NCI-H524 treated with DMSO at 0.1 percent for 48 hours (cell line): ENCODE results near the gene ACCS.

Experiments
- DNase-seq: peaks from one replicate; lab custom pipeline; 2025; lab: John Stamatoyannopoulos, UW

Gene ACCS, protein sequence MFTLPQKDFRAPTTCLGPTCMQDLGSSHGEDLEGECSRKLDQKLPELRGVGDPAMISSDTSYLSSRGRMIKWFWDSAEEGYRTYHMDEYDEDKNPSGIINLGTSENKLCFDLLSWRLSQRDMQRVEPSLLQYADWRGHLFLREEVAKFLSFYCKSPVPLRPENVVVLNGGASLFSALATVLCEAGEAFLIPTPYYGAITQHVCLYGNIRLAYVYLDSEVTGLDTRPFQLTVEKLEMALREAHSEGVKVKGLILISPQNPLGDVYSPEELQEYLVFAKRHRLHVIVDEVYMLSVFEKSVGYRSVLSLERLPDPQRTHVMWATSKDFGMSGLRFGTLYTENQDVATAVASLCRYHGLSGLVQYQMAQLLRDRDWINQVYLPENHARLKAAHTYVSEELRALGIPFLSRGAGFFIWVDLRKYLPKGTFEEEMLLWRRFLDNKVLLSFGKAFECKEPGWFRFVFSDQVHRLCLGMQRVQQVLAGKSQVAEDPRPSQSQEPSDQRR

DNA sequence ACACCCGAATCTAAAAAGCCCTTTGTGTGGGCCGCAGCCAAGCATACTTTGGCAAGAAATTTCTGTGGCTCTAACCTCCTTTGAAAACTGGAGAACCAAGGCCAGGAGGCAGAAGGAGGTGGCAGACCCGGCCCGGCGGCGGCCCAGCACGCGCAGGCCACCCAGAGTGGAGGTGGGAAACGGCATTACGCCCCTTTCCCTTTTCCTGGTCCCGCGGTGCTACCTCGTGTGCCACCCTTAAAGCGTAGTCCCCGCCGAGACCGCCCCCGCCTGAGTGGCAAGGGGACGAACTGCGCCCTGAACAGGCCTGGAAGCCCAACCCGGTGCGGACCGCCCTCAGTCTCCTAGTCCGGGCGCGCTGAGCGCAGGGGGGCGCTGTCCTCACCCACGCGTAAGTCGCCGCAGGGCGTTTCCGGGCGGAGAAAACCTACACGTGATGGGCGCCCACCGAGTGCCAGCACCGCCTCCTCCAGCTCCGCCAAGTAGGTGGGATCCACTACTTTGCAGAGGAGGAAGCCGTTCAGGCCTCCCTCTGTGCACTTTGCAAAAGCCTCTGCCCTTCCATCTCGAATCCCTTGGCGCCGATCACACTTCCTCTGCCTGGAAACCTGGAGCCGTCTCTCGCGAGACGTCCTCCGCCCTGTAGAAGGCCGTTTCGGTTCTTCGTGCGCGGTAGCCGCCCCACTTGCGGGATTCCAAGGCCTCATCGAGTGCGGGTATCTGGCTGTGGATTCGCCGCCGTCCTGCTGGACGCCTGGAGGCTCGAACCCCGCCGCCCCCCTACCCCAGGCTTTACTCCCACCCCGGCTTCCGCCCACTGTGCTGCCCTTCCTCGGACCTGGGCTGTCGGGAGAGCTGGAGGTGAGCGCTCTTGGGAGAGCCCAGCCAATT is at the start of gene ACCS:
Gene ACCS (plus strand): TSS at position 430 of the 891 bp plus-strand sequence. CDS start 1,358 bp downstream, outside the sequence.
- no peak for DNase-seq

DNA sequence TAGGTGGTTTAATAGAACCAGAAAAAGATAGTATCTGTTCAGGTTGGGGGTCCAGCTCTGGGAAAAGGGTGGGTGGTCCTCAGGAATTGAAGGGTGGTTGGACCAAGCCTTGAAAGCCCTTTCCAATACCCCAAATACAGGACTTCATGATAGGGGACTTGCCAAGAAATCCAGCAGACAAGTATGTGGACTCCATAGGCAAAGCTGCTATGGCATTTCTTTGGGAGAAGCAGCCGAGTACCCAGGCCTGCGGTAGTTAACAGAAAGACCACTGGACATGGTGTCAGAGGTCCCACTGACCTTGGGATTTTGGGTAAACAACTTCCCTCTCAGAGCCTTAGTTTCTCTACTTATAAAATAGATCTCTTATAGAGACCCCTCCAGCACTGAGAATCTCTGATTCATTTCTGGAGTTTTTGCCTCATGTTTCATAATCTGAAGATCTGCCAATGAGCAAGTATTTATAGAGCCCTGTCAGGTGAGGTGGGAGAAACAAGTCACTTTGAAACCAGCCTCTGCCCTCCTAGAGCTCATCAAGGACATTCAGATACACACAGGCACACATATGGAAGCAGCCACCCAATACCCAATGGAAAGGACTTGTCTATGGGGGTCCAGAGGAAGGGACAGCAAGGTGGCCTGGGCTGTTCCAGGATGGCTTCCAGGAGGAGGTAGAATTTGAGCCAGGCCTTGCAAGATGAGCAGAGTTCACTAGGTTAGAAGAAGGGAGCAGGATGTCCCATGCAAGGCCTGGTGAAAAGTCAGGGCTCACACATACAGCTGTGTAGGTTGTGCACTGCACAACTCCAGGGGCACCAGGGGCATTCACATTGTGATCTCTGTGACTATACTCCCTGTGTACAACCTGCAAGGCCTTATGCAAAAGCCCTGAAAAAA is 49.3 kb upstream of the ACCS start:
- no peak for DNase-seq

DNA sequence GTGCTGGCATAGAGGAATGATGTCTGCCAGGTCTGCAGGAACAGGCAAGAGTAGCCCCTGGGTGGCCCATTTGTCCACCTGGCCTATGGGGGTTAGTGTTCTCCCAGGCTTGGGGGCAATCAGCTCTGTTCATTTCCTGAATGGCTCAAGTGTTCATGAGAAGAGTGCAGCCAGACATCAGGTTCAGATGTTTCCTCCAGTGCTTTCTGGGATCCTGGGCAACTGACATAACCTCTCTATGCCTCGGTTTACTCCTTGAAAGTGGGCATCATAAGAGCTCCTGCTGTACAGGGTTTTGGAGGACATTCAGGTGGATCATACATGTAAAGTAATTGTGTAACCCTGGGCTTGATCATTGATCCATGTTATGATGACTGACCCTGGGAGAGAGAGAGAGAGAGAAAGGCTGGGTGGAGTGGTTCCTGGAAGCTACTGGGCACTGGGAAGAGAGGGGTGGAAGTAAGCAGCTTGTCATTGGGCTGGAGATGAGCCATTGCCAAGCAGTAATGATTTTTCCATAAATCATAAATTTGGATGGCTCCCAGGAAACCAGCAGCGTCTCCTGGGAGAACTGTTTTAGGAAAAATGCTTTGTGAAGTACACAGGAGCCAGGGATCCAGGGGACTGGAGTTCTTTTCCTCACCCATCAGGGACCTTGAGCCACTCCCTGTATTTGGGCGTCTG is 48.5 kb upstream of the ACCS start:
- DNase-seq: no peak

DNA sequence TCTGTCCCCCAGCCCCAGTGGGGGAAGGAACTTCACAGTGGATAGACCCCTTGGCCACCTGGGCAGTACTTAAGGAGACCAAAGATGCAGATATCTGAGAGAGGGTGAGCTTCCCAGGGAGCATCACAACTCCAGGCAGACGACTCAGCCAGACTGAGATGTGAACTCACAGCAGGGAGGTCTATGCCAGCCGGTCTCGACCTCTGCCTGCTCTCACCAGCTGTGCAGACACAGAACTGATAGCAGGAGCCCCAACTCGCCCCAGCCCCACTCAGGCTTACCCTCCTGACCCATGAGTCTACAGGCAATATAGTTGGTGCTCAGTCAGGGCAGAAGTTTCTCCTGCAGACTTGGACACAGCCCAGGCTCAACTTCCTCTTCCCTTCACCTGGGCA is 47.9 kb upstream of the ACCS start:
- DNase-seq: no peak

DNA sequence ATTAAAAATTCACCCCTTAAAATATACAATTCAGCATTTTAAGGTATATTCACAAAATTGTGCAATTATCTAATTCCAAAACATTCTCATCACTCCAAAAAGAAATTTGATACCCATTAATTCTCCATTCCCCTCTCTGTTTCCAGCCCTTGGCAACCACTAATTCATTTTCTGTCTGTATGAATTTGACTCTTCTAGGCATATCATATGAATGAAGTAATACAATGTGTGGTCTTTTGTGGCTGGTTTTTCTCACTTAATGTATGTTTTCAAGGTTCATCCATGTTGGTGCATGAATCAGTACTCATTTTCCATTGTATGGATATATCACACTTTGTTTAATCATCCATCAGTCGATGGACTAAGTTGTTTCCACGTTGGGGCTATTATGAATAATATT is 47.2 kb upstream of the ACCS start:
- no peak for DNase-seq

DNA sequence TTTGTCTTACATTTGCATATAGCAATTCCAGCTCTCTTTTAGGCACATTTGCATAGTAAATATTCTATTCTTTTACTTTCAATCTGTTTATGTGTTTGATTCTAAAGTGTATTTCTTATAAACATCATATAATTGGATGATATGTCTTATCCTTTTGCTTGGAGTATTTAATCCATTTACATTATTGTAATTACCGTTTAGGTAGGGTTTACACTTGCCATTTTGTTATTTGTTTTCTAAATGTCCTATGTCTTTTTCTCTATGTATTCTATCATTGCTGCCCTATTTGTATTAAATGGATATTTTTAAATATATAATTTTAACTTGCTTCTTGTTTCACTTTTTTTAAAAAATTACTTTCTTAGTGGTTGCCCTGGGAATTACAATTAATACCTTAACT is 41.1 kb upstream of the ACCS start:
- no peak for DNase-seq

DNA sequence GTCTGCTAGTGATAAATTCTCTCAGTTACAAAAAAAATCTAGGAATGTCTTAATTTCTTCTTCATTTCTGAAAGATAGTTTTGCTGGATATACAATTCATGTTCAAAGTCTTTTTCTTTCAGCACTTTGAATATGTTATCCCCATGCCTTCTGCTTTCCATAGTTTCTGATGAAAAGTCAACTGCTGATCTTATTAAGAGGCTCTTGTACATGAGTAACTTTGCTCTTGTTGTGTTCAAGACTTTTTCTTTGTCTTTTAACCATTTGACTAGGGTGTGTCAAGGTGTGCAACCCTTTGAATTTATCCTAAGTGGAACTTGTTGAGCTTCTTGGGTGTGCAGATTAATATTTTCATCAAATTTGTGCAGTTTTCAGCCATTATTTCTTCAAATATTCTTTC is 40.3 kb upstream of the ACCS start:
- no peak for DNase-seq

DNA sequence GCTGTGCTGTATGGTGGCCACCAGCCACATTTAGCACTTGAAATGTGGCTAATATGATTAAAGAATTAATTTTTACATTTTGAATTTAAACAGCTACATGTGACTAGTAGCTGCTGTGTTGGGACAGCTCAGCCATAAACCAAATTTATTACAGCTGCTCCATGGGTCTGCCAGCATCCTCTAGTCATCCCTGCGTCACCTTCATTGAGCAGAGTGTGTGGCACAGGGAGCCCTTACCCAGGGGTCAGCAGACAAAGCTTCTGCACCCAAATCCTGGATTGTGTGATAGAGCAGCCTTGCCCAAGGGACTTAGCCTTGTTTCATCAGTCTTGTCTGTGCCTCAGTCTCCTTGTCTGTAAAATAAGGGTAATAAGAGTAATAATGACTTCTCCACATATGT is 37.7 kb upstream of the ACCS start:
- DNase-seq: no peak

DNA sequence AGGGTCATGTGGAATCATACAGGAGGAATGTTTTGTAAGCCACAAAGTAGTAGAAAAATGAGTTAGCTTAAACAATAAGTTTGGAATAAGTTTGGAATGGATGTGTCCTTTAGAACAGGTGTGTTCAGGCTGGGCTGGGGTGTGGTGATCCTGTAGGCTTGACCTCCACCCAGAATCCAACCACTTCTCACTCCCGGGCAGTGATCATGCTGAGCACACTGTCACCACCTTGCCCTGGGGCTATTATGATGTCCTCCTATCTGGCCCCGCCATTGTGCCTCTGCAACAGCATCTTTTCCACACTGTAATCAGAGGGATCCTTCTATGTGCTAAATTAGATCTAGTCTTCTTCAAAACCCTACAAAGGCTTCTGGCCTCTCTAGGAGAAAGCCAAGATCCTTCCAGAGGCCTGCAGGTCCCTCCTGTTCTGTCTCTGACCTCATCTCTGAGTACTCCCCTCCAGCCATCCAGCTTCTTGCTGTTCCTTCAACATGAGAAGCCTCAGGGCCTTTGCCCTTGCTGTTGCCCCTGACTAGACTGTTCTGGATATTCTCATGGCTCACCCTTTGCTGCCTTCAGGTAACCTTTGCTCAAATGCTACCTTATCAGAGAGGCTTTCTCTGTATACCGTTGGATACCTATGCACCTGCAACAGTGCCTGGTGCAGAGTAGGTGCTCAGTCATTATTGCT is 37.1 kb upstream of the ACCS start:
- DNase-seq: no peak

DNA sequence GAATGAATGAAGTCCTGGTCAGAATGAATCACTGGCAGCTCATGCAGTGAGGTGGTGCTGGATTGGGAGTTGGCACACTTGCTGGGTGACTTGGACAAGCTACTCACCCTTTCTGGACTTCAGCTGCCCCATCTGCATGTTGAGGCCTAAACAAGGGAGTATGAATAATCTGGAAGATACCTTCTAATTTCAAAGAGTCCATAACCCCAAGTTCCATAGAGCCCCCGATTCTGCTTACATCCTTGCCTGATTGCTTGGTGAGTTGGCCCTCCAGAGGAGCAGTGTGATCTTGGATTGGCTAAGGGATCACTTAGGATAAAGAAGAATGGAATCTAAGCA is 36.6 kb upstream of the ACCS start:
- no peak for DNase-seq

DNA sequence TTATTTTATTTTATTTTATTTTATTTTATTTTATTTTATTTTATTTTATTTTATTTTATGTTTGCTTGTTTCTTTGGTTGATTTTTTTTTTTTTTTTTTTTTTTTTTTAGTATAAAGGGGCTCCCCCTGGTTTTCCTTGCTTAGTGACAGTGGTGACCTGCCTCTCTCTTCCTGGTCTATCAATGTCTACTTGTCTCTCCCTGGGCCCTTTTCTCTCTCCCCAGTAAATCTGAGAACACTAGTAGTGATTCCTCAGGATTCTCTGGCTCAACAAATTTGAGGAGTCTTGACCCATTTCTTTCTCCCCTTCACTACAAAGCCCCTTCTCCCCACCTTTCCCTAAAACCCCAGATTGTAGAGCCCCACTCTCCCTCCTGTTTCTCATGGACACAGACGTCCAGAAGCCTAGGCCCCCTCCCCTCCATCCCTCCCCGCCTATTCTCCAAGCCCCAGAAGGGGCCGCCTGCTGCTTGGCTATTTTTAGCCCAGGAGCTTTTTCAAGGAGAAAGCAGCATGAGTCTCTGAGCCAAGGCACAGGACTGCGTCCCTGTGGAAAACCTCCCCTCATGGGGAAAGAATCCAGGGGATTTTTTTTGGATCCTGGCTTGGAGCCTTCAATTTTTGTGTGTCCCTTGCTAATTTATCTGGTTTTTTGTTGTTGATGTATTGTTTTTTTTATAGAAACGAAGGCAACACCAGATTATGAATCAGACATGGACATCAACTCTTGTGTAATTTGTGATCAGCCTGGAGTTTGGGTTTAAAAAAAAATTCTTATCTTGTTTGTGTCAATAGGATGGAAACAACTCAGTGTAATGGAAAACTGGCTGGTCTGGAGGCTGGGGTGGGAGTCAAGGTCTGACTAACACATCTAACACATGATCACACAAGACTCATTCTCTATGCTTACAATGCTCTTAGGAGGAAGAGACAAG is 35.8 kb upstream of the ACCS start:
- DNase-seq: no peak

DNA sequence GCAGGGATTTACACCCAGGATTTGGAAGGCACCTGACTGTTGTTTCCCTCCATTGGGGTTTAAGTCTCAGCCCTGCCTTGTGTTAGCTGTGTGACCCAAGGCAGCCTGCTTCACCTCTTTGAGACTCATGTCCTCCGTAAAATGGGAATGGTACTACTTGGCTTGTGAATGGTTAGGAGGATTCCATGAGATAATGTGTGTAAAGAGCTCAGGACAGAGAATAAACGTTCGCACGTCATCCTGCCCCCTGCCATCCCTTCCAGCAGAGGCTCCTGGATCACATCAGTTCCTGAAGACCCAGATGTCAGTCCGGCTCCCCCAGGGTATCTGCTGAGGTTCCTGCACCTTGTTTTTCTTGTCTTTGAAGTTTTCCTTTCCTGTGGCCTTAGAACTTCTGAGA is 35.1 kb upstream of the ACCS start:
- DNase-seq: no peak

DNA sequence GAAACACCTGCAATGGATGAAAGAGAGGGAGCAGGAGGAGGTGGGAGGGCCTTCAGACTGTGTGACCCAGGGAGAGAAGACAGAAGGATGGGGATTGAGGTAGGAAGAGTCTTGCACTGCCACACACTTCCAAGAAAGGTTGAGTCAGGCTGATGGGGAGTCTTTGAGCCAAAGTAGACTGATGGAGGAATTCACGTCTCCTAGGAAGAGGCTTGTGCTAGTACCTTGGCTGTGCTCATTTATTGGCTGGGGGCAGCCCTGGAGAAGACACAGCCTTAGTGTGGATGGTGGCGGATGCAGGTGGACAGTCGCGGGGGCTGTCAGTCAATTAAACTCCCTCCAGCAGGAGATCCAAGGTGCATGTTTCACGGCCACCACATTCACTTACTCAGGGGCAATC is 34.5 kb upstream of the ACCS start:
- no peak for DNase-seq

DNA sequence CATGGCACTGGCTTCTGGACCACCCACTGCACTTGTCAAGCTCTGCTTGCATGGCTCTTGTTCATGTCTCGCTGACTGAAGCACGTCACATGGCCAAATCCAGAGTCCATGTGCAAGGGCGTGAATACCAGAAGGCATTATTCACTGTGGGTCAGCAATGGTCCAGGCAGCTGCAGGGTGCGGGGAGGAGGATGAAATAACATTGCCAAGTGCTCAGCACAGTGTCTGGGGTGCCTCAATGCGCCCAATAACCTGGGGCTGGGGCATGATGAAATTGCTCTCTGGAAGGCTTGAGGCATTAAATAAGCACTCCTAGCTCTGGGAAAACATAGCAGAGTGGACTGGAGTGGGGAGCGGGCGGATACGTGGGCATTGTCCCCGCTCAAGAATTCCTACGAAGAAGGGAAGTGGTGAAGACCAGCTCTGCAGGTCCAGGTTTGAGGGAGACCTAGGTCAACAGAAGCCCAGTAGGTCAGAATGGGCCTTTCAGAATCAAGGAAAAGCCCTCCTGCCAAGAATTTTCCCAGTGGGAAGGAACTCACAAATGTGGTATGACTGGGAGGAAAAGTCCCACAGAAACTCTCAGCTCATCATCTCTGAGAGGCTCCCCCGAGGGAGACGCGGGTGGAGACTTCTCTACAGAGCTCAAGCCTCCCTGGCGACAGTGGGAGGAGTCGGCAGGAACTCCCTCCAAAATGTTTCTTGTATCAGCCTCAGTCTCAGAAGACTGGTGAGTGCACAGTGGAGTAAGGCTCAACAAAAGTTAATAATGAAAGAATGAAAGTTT is 33.6 kb upstream of the ACCS start:
- no peak for DNase-seq

DNA sequence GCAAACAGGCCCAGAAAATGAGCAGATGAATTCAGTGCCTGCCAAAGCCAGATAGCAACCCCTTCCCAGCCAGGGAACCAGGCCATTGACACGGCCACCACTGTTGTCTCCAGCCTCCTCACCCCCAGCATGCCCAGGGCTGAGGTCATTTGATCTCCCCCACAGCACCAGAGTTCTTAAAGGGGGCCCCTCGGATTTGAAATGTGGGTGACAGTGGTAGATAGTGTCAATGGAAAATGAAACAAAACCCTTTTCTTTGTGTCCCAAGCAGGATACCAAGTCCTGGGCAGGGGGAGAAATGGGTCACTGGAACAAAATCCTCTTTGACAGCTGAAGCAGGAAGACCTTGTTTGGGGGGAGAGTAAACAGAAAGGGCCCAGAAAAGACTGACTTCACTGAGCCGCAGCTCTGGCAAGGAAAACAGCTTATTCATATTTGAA is 32.6 kb upstream of the ACCS start:
- no peak for DNase-seq

DNA sequence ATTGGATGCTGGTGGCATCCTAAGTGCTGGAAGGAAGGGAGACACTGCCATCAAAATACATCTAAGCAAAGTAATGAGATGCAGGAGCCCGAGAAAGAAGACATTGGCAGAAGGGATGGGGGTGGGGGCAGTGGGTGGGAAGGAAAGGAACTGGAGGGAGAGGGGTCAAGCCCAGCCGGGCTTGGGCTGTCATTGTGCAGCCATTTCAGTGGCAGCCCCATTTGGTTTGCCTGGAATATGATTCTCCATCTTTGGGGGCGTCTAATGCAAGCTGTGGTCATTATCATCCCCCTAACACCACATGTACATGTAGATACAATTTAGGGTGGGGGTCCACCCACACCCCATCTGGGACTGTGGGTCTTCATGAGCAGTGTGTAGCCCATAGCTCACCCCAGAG is 32.2 kb upstream of the ACCS start:
- DNase-seq: no peak

DNA sequence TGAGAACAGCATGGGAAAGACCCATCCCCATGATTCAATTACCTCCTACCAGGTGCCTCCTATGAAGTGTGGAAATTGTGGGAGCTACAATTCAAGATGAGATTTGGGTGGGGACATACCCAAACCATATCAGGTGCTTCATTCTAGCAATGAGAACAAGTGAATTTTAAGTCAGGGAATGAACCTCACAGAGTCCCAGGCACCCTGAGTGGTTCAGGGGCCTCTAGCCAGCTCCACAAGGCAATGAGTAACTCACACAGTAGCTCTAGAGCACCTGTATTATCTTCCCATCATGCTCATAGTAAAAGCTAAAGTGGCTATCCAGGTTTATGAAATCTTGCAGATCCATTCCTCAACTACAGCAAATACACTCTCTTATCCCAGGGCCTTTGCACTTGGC is 31.4 kb upstream of the ACCS start:
- no peak for DNase-seq

DNA sequence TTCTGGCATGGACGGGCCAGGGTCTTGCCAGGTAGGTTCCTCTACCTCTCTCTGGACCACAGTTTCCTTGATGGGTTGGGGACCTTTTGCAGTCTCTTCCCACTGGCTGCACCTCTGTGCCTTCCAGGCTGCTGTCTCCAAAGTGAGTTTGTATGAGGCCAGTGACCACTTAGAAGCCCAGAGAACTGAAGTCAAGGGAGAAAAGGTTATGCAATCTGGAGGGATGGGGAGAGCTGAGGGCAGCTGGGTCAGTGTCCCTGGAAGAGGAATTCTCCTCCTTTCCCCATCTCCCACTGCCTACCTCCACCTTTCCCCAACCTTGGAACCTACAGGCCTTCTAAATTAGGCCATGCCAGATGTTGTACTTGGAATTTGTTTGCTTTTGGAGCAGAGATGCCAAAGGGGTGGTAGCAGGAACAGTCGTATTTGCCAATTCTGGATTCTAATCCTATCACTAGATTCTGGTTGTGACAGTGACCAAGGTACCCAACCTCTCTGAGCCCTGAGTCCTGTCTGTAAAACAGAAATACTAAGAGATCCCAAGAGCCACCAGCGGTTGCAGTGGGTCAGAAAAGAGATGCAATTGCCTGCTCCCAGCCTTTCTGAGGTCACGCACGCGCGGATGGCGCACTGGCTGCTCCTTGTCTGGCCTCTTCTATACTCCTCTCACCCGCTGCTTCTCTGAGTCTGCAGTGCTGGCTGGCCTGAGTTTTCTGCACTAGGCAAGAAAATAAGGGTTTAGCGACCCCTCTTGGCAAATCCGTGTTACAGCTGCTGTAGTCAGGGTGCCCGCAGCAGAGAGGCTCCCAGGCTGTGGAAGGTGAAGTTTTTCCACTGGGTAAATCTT is 29.0 kb upstream of the ACCS start:
- DNase-seq: peak; percentile 9
